H9 (cell line): Measurements from ENCODE around the gene COL4A1. TPM values are rescaled to one million over a fixed set of nuclear protein-coding genes. Genes with fewer than 3 reads are reported as not detected.

ENCODE experiments used
- DNase-seq: peaks from one replicate; pipeline ENCODE4 v3.0.0-alpha.2; 2017
- H2AFZ ChIP-seq: one replicate; pipeline ENCODE4 v1.6.1; 2013; ENCODE audit warnings: mild to moderate bottlenecking, low read length, control low read depth, moderate library complexity
- H2AK5ac ChIP-seq: 2 replicates; pipeline ENCODE4 v1.6.1; 2013; ENCODE audit warnings: low read length, control low read depth, mixed read lengths; ENCODE audit not compliant: insufficient read length
- H2BK120ac ChIP-seq: one replicate; pipeline ENCODE4 v1.6.1; 2013; ENCODE audit warnings: low read depth, mild to moderate bottlenecking, low read length, control low read depth, inconsistent platforms; ENCODE audit not compliant: poor library complexity, severe bottlenecking
- H2BK12ac ChIP-seq: 2 replicates; pipeline ENCODE4 v1.6.1; 2013; ENCODE audit warnings: low read length, control low read depth, mixed read lengths, low read depth; ENCODE audit not compliant: insufficient read length
- H2BK15ac ChIP-seq: 2 replicates; pipeline ENCODE4 v1.6.1; 2013; ENCODE audit warnings: low read depth, low read length, control low read depth
- H2BK20ac ChIP-seq: one replicate; pipeline ENCODE4 v1.6.1; 2013; ENCODE audit warnings: low read depth, mild to moderate bottlenecking, low read length, control low read depth, inconsistent platforms; ENCODE audit not compliant: poor library complexity, severe bottlenecking
- H2BK5ac ChIP-seq: 2 replicates; pipeline ENCODE4 v1.6.1; 2013; ENCODE audit warnings: low read length, control low read depth, mixed read lengths; ENCODE audit not compliant: insufficient read length
- H3K14ac ChIP-seq: 2 replicates; pipeline ENCODE4 v1.6.1; 2013; ENCODE audit warnings: low read length, control low read depth; ENCODE audit not compliant: insufficient read depth
- H3K18ac ChIP-seq: 2 replicates; pipeline ENCODE4 v1.6.1; 2013; ENCODE audit warnings: low read depth, mild to moderate bottlenecking, mixed read lengths, low read length, control low read depth; ENCODE audit not compliant: insufficient read length
- H3K23ac ChIP-seq: 2 replicates; pipeline ENCODE4 v1.6.1; 2013; ENCODE audit warnings: low read length, control low read depth, mixed read lengths, low read depth; ENCODE audit not compliant: insufficient read length
- H3K23me2 ChIP-seq: 2 replicates; pipeline ENCODE4 v1.6.1; 2013; ENCODE audit warnings: low read depth, mild to moderate bottlenecking, mixed read lengths, low read length, control low read depth; ENCODE audit not compliant: insufficient read length, poor library complexity, severe bottlenecking
- H3K27ac ChIP-seq: 2 replicates; pipeline ENCODE4 v1.5.1; 2013; ENCODE audit warnings: low read length, control low read depth, mixed read lengths, low read depth; ENCODE audit not compliant: insufficient read length
- H3K27me3 ChIP-seq: 2 replicates; pipeline ENCODE4 v1.6.1; 2013; ENCODE audit warnings: low read length, control low read depth, inconsistent platforms; ENCODE audit not compliant: insufficient read depth
- H3K4ac ChIP-seq: 2 replicates; pipeline ENCODE4 v1.6.1; 2013; ENCODE audit warnings: low read depth, mild to moderate bottlenecking, control low read depth, inconsistent platforms, low read length, moderate library complexity
- H3K4me1 ChIP-seq: 2 replicates; pipeline ENCODE4 v1.6.1; 2013; ENCODE audit warnings: low read length, control low read depth, inconsistent platforms; ENCODE audit not compliant: insufficient read depth
- H3K4me2 ChIP-seq: 2 replicates; pipeline ENCODE4 v1.6.1; 2013; ENCODE audit warnings: low read length, control low read depth, mixed read lengths; ENCODE audit not compliant: insufficient read length, insufficient read depth
- H3K56ac ChIP-seq: 2 replicates; pipeline ENCODE4 v1.6.1; 2013; ENCODE audit warnings: low read depth, mild to moderate bottlenecking, mixed read lengths, low read length, control low read depth; ENCODE audit not compliant: insufficient read length
- H3K79me1 ChIP-seq: 2 replicates; pipeline ENCODE4 v1.6.1; 2013; ENCODE audit warnings: low read depth, mild to moderate bottlenecking, moderate library complexity, low read length, control low read depth, inconsistent platforms; ENCODE audit not compliant: insufficient read depth, poor library complexity, severe bottlenecking
- H3K79me2 ChIP-seq: 2 replicates; pipeline ENCODE4 v1.6.1; 2013; ENCODE audit warnings: low read length, control low read depth, inconsistent platforms; ENCODE audit not compliant: insufficient read depth
- H3K9ac ChIP-seq: 2 replicates; pipeline ENCODE4 v1.6.1; 2013; ENCODE audit warnings: low read length, control low read depth, mixed read lengths; ENCODE audit not compliant: insufficient read length; ENCODE audit errors: extremely low read depth
- H3K9me3 ChIP-seq: one replicate; pipeline ENCODE4 v1.6.1; 2013; ENCODE audit warnings: low read depth, low read length, inconsistent platforms; ENCODE audit not compliant: control insufficient read depth
- H3T11ph ChIP-seq: one replicate; pipeline ENCODE4 v1.6.1; 2013; ENCODE audit warnings: mild to moderate bottlenecking, low read length, control low read depth, inconsistent platforms
- H4K20me1 ChIP-seq: one replicate; pipeline ENCODE4 v1.6.1; 2013; ENCODE audit not compliant: control insufficient read depth, insufficient read length, insufficient read depth
- H4K5ac ChIP-seq: 2 replicates; pipeline ENCODE4 v1.6.1; 2013; ENCODE audit warnings: low read depth, mild to moderate bottlenecking, mixed read lengths, low read length, control low read depth; ENCODE audit not compliant: insufficient read length
- H4K8ac ChIP-seq: replicated peaks from 2 replicates; pipeline ENCODE4 v1.6.1; 2013; ENCODE audit warnings: low read length, control low read depth, mixed read lengths, low read depth; ENCODE audit not compliant: insufficient read length
- H4K91ac ChIP-seq: 2 replicates; pipeline ENCODE4 v1.6.1; 2013; ENCODE audit warnings: low read depth, mild to moderate bottlenecking, moderate library complexity, mixed read lengths, low read length, control low read depth; ENCODE audit not compliant: insufficient read length
- H3K27ac Mint-ChIP-seq, 3 experiments: 2 replicates in 2 of 3; 3 replicates in 1 of 3; pipeline ENCODE4 v1.8.0; 2020 to 2021; ENCODE audit warnings: mixed read lengths in 3 of 3, mild to moderate bottlenecking in 1 of 3, moderate library complexity in 1 of 3
- H3K27me3 Mint-ChIP-seq: 2 replicates; pipeline ENCODE4 v1.8.0; 2021; ENCODE audit warnings: low read depth, mild to moderate bottlenecking, moderate library complexity, mixed read lengths
- H3K36me3 Mint-ChIP-seq, 3 experiments: 2 replicates in 2 of 3; 3 replicates in 1 of 3; pipeline ENCODE4 v1.8.0; 2020 to 2021; ENCODE audit warnings: low read depth in 3 of 3, mixed read lengths in 3 of 3; ENCODE audit not compliant: insufficient read depth in 1 of 3
- H3K4me1 Mint-ChIP-seq, 2 experiments: 2 replicates each; pipeline ENCODE4 v1.8.0; 2020; ENCODE audit warnings: mixed read lengths in 2 of 2
- H3K4me3 Mint-ChIP-seq, 2 experiments: 2 replicates in 1 of 2; 3 replicates in 1 of 2; pipeline ENCODE4 v1.8.0; 2020 to 2021; ENCODE audit warnings: mild to moderate bottlenecking in 2 of 2, mixed read lengths in 2 of 2, moderate library complexity in 1 of 2
- H3K9me3 Mint-ChIP-seq, 2 experiments: 2 replicates in 1 of 2; 3 replicates in 1 of 2; pipeline ENCODE4 v1.8.0; 2020; ENCODE audit warnings: mild to moderate bottlenecking in 2 of 2, mixed read lengths in 2 of 2, moderate library complexity in 1 of 2
- WGBS: extraction: QIAGEN DNeasy Blood & Tissue Kit; methylation state at CpG from one replicate; pipeline ENCODE4 v1.1.7; 2013; ENCODE audit warnings: missing lambda C conversion rate, low lambda C conversion rate, mixed read lengths; ENCODE audit not compliant: insufficient read length; ENCODE audit errors: extremely low coverage; 5-methylcytosine and 5-hydroxymethylcytosine counted together
- total RNA-seq: library from RNA; stranded (reverse); gene quantifications from 2 replicates; pipeline ENCODE4 v1.2.1, GENCODE V29; 2021
- TF ChIP-seq, protein P1 (sequence below): fragments of 200-600 bp; sonication (generic); conservative IDR thresholded peaks from 3 replicates; pipeline ENCODE4 v1.8.0; 2021; ENCODE audit warnings: antibody characterized with exemption, mild to moderate bottlenecking

The COL4A1 gene
- total RNA-seq, 1 experiment from 2014 or later, result 73.1 TPM

DNA sequence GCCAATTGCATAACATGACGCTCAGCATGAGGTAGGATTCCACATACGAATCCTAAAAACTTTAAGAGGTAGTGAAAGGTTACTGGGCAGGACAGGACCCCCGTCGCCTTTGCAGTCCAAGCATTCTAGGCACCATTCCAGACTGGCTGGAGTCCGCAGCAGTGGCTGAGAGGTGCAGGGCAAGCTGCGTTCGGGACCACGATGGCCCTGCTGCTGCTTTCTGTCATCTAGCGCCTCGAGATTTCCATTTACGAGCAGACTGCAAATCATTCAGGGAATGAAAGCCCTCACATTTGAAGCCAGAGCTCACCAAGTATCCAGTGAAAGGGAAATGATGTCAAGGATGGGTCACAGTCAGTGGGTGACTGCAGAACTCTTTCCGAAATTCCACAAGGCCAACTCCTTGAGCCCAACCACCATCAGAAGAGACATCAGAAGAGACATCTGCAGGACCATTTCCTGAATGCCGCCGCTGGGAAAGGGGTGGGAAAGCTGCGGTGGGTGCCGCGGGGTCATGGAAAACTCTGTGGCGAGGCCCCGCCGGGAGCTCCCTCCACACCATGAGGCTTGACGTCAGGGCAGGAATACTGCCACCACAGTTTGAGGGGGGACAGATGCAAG is 88.3 kb downstream of the COL4A1 start:
- Histone ChIP-seq H3K4me2 (no peak overlapping the region), H3K4ac (no peak overlapping the region), H4K5ac (no peak overlapping the region), H3K4me1 (no peaks in the 10 kb centered on the region; the same call in 1 of the 2 replicates), H4K91ac (no peak overlapping the region), H2BK120ac (no peak overlapping the region), H3K27me3 (no peaks in the 10 kb centered on the region), H3K79me2 (0 out of 2 replicates have a peak, but pooled peaks cover 2% of the 10 kb centered on the region), H2AK5ac (no peak overlapping the region), H3K79me1 (no peaks in the 10 kb centered on the region), H3K23me2 (no peaks in the 10 kb centered on the region), H4K8ac (no peak overlapping the region), H2BK20ac (no peak overlapping the region), H3T11ph (no peak overlapping the region), H3K56ac (no peak overlapping the region), H4K20me1 (no peaks in the 10 kb centered on the region), H2BK5ac (no peak overlapping the region), H2AFZ (no peak overlapping the region), H3K18ac (no peak overlapping the region), H3K9ac (no peak overlapping the region), H3K14ac (no peak overlapping the region), H2BK15ac (no peak overlapping the region), H2BK12ac (no peak overlapping the region), H3K23ac (no peak overlapping the region), H3K9me3 (no peaks in the 10 kb centered on the region), H3K27ac (no peak overlapping the region)
- Mint-ChIP-seq H3K36me3 (peaks cover 0 to 1% (median 0%) of the 10 kb centered on the region in 3 experiments; a peak in 1 of 7 replicates), H3K4me1 (peaks cover 0 to 12% of the 10 kb centered on the region in 2 experiments; a peak in 3 of 4 replicates), H3K27ac (peak overlapping the region in 1 of 3 experiments; percentile 86; a peak in 1 of 7 replicates), H3K27me3 (no peaks in the 10 kb centered on the region), H3K9me3 (no peaks in the 10 kb centered on the region), H3K4me3 (no peak overlapping the region)
- no peak for DNase-seq
- TF ChIP-seq, protein P1, sequence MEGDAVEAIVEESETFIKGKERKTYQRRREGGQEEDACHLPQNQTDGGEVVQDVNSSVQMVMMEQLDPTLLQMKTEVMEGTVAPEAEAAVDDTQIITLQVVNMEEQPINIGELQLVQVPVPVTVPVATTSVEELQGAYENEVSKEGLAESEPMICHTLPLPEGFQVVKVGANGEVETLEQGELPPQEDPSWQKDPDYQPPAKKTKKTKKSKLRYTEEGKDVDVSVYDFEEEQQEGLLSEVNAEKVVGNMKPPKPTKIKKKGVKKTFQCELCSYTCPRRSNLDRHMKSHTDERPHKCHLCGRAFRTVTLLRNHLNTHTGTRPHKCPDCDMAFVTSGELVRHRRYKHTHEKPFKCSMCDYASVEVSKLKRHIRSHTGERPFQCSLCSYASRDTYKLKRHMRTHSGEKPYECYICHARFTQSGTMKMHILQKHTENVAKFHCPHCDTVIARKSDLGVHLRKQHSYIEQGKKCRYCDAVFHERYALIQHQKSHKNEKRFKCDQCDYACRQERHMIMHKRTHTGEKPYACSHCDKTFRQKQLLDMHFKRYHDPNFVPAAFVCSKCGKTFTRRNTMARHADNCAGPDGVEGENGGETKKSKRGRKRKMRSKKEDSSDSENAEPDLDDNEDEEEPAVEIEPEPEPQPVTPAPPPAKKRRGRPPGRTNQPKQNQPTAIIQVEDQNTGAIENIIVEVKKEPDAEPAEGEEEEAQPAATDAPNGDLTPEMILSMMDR, result no peak
- WGBS, result no CpG with 5 or more reads among the region's 21 CpGs
